Urothelium cell line (cell line): ENCODE data around the gene AGBL1.
"Not testable (repeated sequence)": the region's sequence is repeated elsewhere in the genome, so short reads cannot be mapped to it uniquely, and the experiment has no call there.

Experiments used
- DNase-seq: peaks from one replicate; pipeline ENCODE4 v3.0.0; 2011; ENCODE audit warnings: low spot score, mixed read lengths
- FAIRE-seq: peaks from 2 replicates; lab custom pipeline; 2011; peaks lifted over from hg19 to GRCh38; lab: Jason Lieb, UNC

Gene AGBL1

GRCh38 chr15:86491118-86491517 is 411.4 kb downstream of the AGBL1 start:
- DNase-seq (no peak), FAIRE-seq (no peak)

GRCh38 chr15:86493884-86494283 is 414.2 kb downstream of the AGBL1 start:
- FAIRE-seq (no peak), DNase-seq (no peak)

- no peak for DNase-seq
- no peak for FAIRE-seq
Measured at GRCh38 chr15:86494475-86494874, 414.8 kb downstream of the AGBL1 start.

- DNase-seq (no peak), FAIRE-seq (no peak)
Measured at GRCh38 chr15:86502301-86502700, 422.6 kb downstream of the AGBL1 start.

GRCh38 chr15:86505951-86506350 is 426.3 kb downstream of the AGBL1 start:
- DNase-seq (no peak), FAIRE-seq (no peak)

- no peak for FAIRE-seq
- no peak for DNase-seq
Measured at GRCh38 chr15:86506401-86506800, 426.7 kb downstream of the AGBL1 start.

GRCh38 chr15:86515625-86516024 is 436.0 kb downstream of the AGBL1 start:
- FAIRE-seq (no peak), DNase-seq (no peak)

- DNase-seq (no peak), FAIRE-seq (no peak)
Measured at GRCh38 chr15:86522721-86523120, 443.1 kb downstream of the AGBL1 start.

GRCh38 chr15:86526938-86527690 is 447.4 kb downstream of the AGBL1 start:
- no peak for FAIRE-seq

GRCh38 chr15:86528094-86528493 is 448.4 kb downstream of the AGBL1 start:
- DNase-seq, FAIRE-seq: not testable (repeated sequence)

More at GRCh38 chr15:86526938-86527690, 447.4 kb downstream of the AGBL1 start:
- no peak for DNase-seq

- no peak for FAIRE-seq
- DNase-seq: no peak
Measured at GRCh38 chr15:86538141-86538540, 458.5 kb downstream of the AGBL1 start.

- DNase-seq: no peak
- FAIRE-seq: no peak
Measured at GRCh38 chr15:86540840-86541467, 461.3 kb downstream of the AGBL1 start.

- no peak for DNase-seq
- no peak for FAIRE-seq
Measured at GRCh38 chr15:86541540-86541939, 461.9 kb downstream of the AGBL1 start.

- FAIRE-seq: no peak
- DNase-seq: no peak
Measured at GRCh38 chr15:86550075-86550474, 470.4 kb downstream of the AGBL1 start.

- no peak for FAIRE-seq
- DNase-seq: no peak
Measured at GRCh38 chr15:86553108-86553507, 473.4 kb downstream of the AGBL1 start.

GRCh38 chr15:86555098-86555497 is 475.4 kb downstream of the AGBL1 start:
- FAIRE-seq: no peak

GRCh38 chr15:86555939-86556338 is 476.3 kb downstream of the AGBL1 start:
- DNase-seq (no peak), FAIRE-seq (no peak)

More at GRCh38 chr15:86555098-86555497, 475.4 kb downstream of the AGBL1 start:
- no peak for DNase-seq

- FAIRE-seq: no peak
- DNase-seq: no peak
Measured at GRCh38 chr15:86556396-86557017, 476.8 kb downstream of the AGBL1 start.

GRCh38 chr15:86557018-86557550 is 477.4 kb downstream of the AGBL1 start:
- DNase-seq (no peak), FAIRE-seq (no peak)

- FAIRE-seq: no peak
Measured at GRCh38 chr15:86558252-86558651, 478.6 kb downstream of the AGBL1 start.

GRCh38 chr15:86558686-86559085 is 479.0 kb downstream of the AGBL1 start:
- FAIRE-seq: no peak
- DNase-seq: no peak

More at GRCh38 chr15:86558252-86558651, 478.6 kb downstream of the AGBL1 start:
- DNase-seq: no peak

- FAIRE-seq (no peak), DNase-seq (no peak)
Measured at GRCh38 chr15:86568378-86568777, 488.7 kb downstream of the AGBL1 start.
